ENCODE measurements around the gene ATP5F1A.
A peak's percentile ranks its signal among the peaks of the same experiment; 100 is the strongest.
"Not testable (repeated sequence)": the region's sequence is repeated elsewhere in the genome, so short reads cannot be mapped to it uniquely, and the experiment has no call there.

ATP5F1A gene

DNA sequence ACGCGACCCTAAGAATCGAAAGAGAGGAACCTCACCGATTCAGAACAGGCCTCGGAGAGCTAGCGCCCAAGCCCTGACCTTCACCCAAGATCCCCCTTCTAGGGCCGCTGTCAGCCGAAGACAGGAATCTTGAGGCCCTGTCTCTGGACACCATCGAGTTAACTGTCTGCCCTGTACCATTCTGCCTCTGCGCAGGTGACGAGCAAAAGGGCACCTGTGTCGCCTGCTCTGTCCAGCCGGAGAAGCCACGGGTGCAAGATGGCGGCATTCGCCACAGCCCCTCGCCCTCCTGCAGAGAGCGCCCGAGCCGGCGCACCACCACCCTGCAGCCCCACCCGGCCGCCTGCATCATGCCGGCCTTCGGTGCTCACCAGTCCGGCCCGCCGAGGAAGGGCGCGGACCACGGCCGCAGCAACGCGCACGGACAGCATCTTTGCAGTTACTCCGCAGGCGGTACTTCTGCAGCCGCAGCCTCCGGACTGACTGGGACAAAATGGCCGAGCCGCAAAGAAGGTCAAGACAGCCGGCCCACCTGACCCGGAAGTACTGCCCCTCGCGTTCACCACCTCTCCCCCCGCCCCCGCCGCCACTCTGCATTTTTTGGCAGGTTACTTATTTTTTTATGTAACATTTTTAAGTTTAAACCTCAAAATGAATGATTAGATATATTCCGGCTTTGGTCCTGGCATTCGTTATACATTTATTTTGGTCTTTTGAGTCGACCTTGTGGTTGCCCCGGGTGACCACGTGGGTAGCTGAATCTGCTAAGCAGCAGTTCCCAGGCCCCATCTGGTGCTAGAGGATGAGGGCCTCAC, at the start of gene ATP5F1A:
ATP5F1A (minus strand) TSS at position 496 of the 815 bp plus-strand sequence; CDS start at position 431, 65 bp downstream.
- Mint-ChIP-seq H3K36me3 (ENCODE audit: low read depth) (peaks cover 18% of the 10 kb centered on the region), H3K27ac (peak within 1 kb of the TSS; percentile 98), H3K27me3 (ENCODE audit: low read depth) (no peaks in the 10 kb centered on the region), H3K4me1 (ENCODE audit: low read depth) (peaks cover 20% of the 10 kb centered on the region), H3K9me3 (no peaks in the 10 kb centered on the region), H3K4me3 (peak within 1 kb of the TSS; percentile 98)

DNA sequence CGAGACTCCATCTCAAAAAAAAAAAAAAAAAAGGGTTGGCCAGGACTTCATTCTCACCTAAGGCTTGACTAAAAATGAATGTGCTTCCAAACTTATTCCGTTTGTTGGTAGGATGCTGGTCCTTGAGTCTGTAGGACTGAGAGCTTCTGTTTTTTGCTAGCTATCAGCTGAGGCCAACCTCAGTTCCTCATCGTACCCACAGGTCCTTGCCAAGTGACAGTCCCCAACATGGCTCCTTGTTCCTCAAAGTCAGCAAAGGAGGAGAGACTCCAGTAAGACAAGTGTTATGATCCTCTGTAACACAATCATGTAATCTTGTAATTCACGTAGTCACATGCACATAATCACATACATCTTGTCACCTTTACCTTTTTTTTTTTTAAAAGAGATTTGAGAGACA, 43.1 kb upstream of the ATP5F1A start:
- H3K36me3 Mint-ChIP-seq (ENCODE audit: low read depth): peaks cover 2% of the 10 kb centered on the region
- no peak overlapping the region for H3K4me3 Mint-ChIP-seq
- no peaks in the 10 kb centered on the region for H3K9me3 Mint-ChIP-seq
- H3K4me1 Mint-ChIP-seq (ENCODE audit: low read depth): no peaks in the 10 kb centered on the region
- no peak overlapping the region for H3K27ac Mint-ChIP-seq
- no peaks in the 10 kb centered on the region for H3K27me3 Mint-ChIP-seq (ENCODE audit: low read depth)

GRCh38 chr18:46140173-46140572, 42.1 kb upstream of the ATP5F1A start:
- no peaks in the 10 kb centered on the region for H3K4me1 Mint-ChIP-seq (ENCODE audit: low read depth)
- no peak overlapping the region for H3K27ac Mint-ChIP-seq
- H3K36me3 Mint-ChIP-seq (ENCODE audit: low read depth): peaks cover 2% of the 10 kb centered on the region
- no peaks in the 10 kb centered on the region for H3K27me3 Mint-ChIP-seq (ENCODE audit: low read depth)
- H3K4me3 Mint-ChIP-seq: no peak overlapping the region
- H3K9me3 Mint-ChIP-seq: no peaks in the 10 kb centered on the region

DNA sequence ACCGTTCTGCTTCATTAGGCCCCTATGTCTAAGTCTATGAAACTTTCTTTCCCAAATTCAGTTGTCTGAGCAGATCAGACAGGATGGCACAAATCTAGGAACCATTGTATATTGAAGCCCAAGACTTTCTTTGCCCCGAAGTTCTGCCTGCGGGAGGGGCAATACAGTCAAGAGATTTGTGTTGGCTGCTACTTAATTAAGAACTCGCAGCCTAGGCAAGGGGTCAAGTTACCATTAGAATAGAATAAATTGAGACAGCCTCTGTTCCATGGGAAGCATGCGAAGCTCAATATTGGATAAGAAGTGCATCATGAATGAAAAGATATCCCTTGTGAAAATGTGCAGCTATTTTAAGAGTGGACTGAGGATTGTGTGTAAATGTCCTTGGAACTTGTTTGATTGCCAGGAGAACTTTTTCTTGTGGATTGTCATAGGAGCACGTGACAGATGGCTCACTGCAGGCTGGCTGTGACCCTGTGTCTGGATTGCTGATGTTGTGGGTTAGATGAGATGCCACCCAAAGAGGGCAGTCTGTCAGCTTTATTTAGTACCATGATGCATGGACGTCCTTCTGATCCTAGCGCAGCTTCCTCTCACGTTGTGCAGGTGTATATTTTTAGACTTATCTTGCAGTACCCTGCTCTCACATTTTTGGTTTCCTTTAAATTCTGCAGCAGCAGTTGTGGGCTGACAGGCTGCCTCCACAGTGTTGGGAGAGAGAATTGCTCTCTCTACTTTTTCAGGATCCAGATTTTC, 37.0 kb upstream of the ATP5F1A start:
- H3K27me3 Mint-ChIP-seq (ENCODE audit: low read depth): no peaks in the 10 kb centered on the region
- no peak overlapping the region for H3K4me3 Mint-ChIP-seq
- peaks cover 6% of the 10 kb centered on the region for H3K36me3 Mint-ChIP-seq (ENCODE audit: low read depth)
- no peaks in the 10 kb centered on the region for H3K9me3 Mint-ChIP-seq
- no peaks in the 10 kb centered on the region for H3K4me1 Mint-ChIP-seq (ENCODE audit: low read depth)
- no peak overlapping the region for H3K27ac Mint-ChIP-seq

DNA sequence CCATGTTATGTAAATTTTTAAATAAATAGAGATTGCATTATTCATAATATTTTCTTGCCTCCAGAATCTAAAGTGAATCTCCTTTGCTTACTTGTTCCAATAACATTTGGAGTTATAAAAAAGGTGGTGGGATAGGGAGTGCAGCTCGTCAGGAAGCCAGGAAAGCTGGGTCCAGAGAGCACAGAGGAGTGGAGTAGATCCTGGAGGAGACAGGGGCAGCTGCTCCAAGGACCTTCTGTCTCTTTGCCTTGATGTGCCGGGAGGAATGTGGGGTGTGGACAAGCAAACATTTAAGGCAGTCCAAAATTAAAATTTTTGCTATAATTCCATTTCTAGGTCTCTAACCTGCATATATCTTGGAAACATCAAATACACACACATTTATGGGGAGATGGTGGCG, 35.4 kb upstream of the ATP5F1A start:
- no peak overlapping the region for H3K4me3 Mint-ChIP-seq
- peaks cover 15% of the 10 kb centered on the region for H3K36me3 Mint-ChIP-seq (ENCODE audit: low read depth)
- no peak overlapping the region for H3K27ac Mint-ChIP-seq
- no peaks in the 10 kb centered on the region for H3K27me3 Mint-ChIP-seq (ENCODE audit: low read depth)
- no peaks in the 10 kb centered on the region for H3K4me1 Mint-ChIP-seq (ENCODE audit: low read depth)
- no peaks in the 10 kb centered on the region for H3K9me3 Mint-ChIP-seq

- H3K9me3 Mint-ChIP-seq; H3K4me3 Mint-ChIP-seq; H3K4me1 Mint-ChIP-seq (ENCODE audit: low read depth); H3K27me3 Mint-ChIP-seq (ENCODE audit: low read depth); H3K27ac Mint-ChIP-seq: not testable (repeated sequence)
- peaks cover 24% of the 10 kb centered on the region for H3K36me3 Mint-ChIP-seq (ENCODE audit: low read depth)
Measured at GRCh38 chr18:46130549-46130948, 32.5 kb upstream of the ATP5F1A start.

DNA sequence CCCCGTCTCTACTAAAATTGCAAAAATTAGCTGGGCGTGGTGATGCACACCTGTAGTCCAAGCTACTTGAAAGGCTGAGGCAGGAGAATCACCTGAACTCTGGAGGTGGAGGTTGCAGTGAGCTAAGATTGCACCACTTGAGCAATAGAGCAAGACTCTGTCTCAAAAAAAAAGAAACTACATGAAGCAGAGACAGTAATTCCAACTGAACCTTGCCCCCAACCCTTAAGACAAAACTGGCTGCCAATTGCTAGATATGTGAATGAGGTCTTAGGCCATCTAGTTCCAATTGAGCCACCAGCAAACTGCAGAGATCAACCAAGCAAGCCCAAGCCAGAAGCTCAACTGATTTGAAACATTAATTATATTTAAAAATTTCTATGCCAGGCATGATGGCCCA, 32.0 kb upstream of the ATP5F1A start:
- Mint-ChIP-seq H3K27ac (no peak overlapping the region), H3K9me3 (no peaks in the 10 kb centered on the region), H3K27me3 (ENCODE audit: low read depth) (no peaks in the 10 kb centered on the region), H3K4me1 (ENCODE audit: low read depth) (no peaks in the 10 kb centered on the region), H3K4me3 (no peak overlapping the region), H3K36me3 (ENCODE audit: low read depth) (peaks cover 24% of the 10 kb centered on the region)

- not testable (repeated sequence) for H3K9me3 Mint-ChIP-seq; H3K27ac Mint-ChIP-seq; H3K4me3 Mint-ChIP-seq; H3K27me3 Mint-ChIP-seq (ENCODE audit: low read depth); H3K4me1 Mint-ChIP-seq (ENCODE audit: low read depth)
- H3K36me3 Mint-ChIP-seq (ENCODE audit: low read depth): peaks cover 32% of the 10 kb centered on the region
Measured at GRCh38 chr18:46126625-46127024, 28.5 kb upstream of the ATP5F1A start.

GRCh38 chr18:46113751-46114150, 15.7 kb upstream of the ATP5F1A start:
- H3K27ac Mint-ChIP-seq: no peak overlapping the region
- H3K4me1 Mint-ChIP-seq (ENCODE audit: low read depth): peaks cover 2% of the 10 kb centered on the region
- H3K27me3 Mint-ChIP-seq (ENCODE audit: low read depth): no peaks in the 10 kb centered on the region
- peaks cover 23% of the 10 kb centered on the region for H3K36me3 Mint-ChIP-seq (ENCODE audit: low read depth)
- no peak overlapping the region for H3K4me3 Mint-ChIP-seq
- H3K9me3 Mint-ChIP-seq: no peaks in the 10 kb centered on the region

DNA sequence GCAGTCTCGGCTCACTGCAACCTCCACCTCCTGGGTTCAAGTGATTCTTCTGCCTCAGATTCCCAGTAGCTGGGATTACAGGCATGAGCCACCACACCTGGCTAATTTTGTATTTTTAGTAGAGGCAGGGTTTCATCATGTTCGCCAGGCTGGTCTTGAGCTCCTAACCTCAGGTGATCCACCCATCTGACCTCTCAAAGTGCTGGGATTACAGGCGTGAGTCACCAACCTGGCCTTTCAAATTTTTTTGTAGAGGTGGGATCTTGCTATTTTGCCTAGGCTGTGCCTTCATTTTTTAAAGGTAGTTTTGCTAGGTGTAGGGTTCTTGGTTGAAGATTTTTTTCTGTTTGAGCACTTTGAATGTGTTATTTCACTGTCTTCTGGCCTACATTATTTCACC, 12.3 kb upstream of the ATP5F1A start:
- Mint-ChIP-seq H3K36me3 (ENCODE audit: low read depth) (peaks cover 20% of the 10 kb centered on the region), H3K9me3 (no peaks in the 10 kb centered on the region), H3K27ac (no peak overlapping the region), H3K27me3 (ENCODE audit: low read depth) (no peaks in the 10 kb centered on the region), H3K4me3 (no peak overlapping the region), H3K4me1 (ENCODE audit: low read depth) (peaks cover 10% of the 10 kb centered on the region)

- H3K27ac Mint-ChIP-seq: no peak overlapping the region
Measured at GRCh38 chr18:46109386-46109785, 11.3 kb upstream of the ATP5F1A start.

DNA sequence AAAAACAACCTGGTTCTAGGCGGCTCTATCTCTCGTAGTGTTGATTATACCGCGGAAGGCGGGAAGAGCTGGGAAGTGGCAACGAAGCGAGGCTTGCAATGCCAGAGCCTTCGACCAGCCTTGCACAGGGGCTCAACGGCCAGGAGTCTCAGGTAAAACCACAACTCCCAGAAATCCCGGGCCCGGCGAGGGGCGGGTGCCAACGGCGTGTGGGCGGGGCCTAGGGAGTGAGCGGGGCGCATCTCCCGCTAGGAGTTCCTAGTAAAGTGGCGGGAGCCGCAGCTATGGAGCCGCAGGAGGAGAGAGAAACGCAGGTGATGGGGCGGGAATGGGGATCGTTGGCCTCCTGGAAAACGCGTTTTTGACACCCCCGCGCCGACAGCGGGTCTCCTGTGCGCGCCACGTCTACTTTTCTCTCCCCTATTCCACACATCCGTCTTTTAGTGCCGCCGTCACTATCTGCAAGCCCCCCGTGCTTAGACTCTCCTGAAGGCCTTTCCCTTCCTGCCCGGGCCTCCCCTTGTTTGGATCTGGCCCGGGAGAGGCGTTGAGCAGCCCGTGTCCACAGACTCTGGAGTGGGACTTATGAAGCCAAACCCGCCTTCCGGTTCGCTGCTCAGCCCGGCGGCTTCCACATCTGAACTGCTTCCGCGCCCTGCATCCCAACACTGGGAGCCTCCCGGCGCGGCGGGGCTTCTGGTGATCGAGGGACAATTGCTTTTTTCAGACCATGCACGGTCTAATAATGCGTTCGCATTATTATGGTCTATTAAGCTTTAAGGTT, 6.2 kb upstream of the ATP5F1A start, which contains the start of gene HAUS1:
HAUS1 (plus strand) TSS at position 258 of the 784 bp plus-strand sequence; CDS start at position 285, 27 bp downstream.
- Mint-ChIP-seq H3K27me3 (ENCODE audit: low read depth) (no peaks in the 10 kb centered on the region), H3K9me3 (no peaks in the 10 kb centered on the region), H3K27ac (peak within 1 kb of the TSS; percentile 91), H3K36me3 (ENCODE audit: low read depth) (peaks cover 4% of the 10 kb centered on the region), H3K4me1 (ENCODE audit: low read depth) (peaks cover 15% of the 10 kb centered on the region), H3K4me3 (peak within 1 kb of the TSS; percentile 95)

More at GRCh38 chr18:46109386-46109785, 11.3 kb upstream of the ATP5F1A start:
- no peaks in the 10 kb centered on the region for H3K9me3 Mint-ChIP-seq
- no peaks in the 10 kb centered on the region for H3K27me3 Mint-ChIP-seq (ENCODE audit: low read depth)
- H3K36me3 Mint-ChIP-seq (ENCODE audit: low read depth): peaks cover 17% of the 10 kb centered on the region
- peaks cover 15% of the 10 kb centered on the region for H3K4me1 Mint-ChIP-seq (ENCODE audit: low read depth)
- no peak overlapping the region for H3K4me3 Mint-ChIP-seq

GRCh38 chr18:46099463-46099862, 1.4 kb upstream of the ATP5F1A start:
- no peak overlapping the region for H3K27ac Mint-ChIP-seq

DNA sequence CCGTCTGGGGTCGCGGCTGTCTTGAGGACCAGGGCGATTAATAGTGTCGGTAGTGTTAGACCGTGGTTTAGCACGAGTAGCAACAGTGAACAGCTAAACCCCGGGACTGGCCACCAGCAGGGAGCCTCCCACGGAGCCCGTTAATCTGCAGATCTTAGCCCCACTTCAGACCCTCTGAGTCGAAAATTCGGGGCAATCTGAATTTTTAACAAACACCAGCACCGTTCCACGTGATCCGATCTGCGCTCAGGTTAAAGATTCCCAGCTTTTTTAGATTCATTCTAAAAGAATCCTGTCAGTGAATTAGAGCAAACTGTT, 479 bp upstream of the ATP5F1A start:
- Mint-ChIP-seq H3K36me3 (ENCODE audit: low read depth) (peaks cover 18% of the 10 kb centered on the region), H3K9me3 (no peaks in the 10 kb centered on the region), H3K4me3 (peak overlapping the region; percentile 98), H3K4me1 (ENCODE audit: low read depth) (peaks cover 20% of the 10 kb centered on the region), H3K27ac (peak overlapping the region; percentile 98), H3K27me3 (ENCODE audit: low read depth) (no peaks in the 10 kb centered on the region)

More at GRCh38 chr18:46099463-46099862, 1.4 kb upstream of the ATP5F1A start:
- Mint-ChIP-seq H3K36me3 (ENCODE audit: low read depth) (peaks cover 14% of the 10 kb centered on the region), H3K4me3 (no peak overlapping the region), H3K27me3 (ENCODE audit: low read depth) (no peaks in the 10 kb centered on the region), H3K9me3 (no peaks in the 10 kb centered on the region), H3K4me1 (ENCODE audit: low read depth) (peaks cover 17% of the 10 kb centered on the region)

All from T-helper 1 cell treated with Interleukin-12 subunit alpha and Interleukin-12 subunit beta and Interleukin-4 antibody, amounts not matched to agents 30 μg/mL and 1 μg/mL, for 36 hours (primary cell).